ENCODE data around the gene ASAP3. TPM values are rescaled to one million over a fixed set of nuclear protein-coding genes. Genes with fewer than 3 reads are reported as not detected.
"Not testable (repeated sequence)": the region's sequence is repeated elsewhere in the genome, so short reads cannot be mapped to it uniquely, and the experiment has no call there.

Gene ASAP3
- total and polyA plus RNA-seq, 4 donors = 8.3 to 25.9 (median 16.7) TPM

DNA sequence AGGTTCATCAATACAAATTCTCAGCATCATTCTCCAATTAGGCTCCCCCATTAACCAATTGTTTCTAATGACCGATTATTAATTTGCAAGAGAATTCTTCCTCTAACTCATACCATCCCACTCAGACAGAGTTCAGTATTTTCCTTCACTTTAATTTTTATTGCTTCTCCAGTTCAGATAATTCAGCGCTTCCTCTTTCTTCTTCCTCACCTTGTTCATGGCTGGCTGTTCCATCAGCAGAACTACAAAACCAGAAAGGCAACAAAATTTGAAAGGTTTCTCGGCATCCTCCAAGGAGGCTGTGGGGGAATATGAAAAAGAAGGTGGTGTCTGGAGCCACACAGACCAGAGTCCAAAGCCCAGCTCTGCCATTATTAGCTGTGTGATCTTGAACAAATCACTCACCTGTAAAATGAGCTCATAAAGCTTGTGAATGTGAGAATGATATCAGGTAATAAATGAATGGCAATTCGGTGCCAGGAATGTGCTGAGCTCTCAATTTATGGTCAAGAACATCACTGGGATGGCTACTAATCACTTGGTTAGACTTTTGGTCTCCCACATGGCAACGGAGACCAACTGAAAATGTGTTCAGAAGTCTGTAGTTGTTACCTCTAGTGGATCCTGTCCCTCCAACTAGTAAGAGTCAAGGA is 102.6 kb downstream of the ASAP3 start:
- TF ChIP-seq FOXA2 (IDR thresholded peaks at IDR 0.05) = no peak
- TF ChIP-seq RAD21 (IDR thresholded peaks at IDR 0.05) = no peak
- no peak for TF ChIP-seq TAF1 (conservative IDR thresholded peaks at IDR 0.05)
- TF ChIP-seq JUND (IDR thresholded peaks at IDR 0.05) = no peak
- TF ChIP-seq NR2F2 (IDR thresholded peaks at IDR 0.05) = no peak
- no peak for TF ChIP-seq EGR1 (IDR thresholded peaks at IDR 0.05; ENCODE audit: low read depth in 2 of 2)
- TF ChIP-seq, protein P1, sequence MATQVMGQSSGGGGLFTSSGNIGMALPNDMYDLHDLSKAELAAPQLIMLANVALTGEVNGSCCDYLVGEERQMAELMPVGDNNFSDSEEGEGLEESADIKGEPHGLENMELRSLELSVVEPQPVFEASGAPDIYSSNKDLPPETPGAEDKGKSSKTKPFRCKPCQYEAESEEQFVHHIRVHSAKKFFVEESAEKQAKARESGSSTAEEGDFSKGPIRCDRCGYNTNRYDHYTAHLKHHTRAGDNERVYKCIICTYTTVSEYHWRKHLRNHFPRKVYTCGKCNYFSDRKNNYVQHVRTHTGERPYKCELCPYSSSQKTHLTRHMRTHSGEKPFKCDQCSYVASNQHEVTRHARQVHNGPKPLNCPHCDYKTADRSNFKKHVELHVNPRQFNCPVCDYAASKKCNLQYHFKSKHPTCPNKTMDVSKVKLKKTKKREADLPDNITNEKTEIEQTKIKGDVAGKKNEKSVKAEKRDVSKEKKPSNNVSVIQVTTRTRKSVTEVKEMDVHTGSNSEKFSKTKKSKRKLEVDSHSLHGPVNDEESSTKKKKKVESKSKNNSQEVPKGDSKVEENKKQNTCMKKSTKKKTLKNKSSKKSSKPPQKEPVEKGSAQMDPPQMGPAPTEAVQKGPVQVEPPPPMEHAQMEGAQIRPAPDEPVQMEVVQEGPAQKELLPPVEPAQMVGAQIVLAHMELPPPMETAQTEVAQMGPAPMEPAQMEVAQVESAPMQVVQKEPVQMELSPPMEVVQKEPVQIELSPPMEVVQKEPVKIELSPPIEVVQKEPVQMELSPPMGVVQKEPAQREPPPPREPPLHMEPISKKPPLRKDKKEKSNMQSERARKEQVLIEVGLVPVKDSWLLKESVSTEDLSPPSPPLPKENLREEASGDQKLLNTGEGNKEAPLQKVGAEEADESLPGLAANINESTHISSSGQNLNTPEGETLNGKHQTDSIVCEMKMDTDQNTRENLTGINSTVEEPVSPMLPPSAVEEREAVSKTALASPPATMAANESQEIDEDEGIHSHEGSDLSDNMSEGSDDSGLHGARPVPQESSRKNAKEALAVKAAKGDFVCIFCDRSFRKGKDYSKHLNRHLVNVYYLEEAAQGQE (IDR thresholded peaks at IDR 0.05) = no peak
- TF ChIP-seq YY1 (IDR thresholded peaks at IDR 0.05) = no peak
- no peak for TF ChIP-seq HNF4A (conservative IDR thresholded peaks at IDR 0.05)
- TF ChIP-seq HNF4G (IDR thresholded peaks at IDR 0.05) = no peak
- TF ChIP-seq, protein P2, sequence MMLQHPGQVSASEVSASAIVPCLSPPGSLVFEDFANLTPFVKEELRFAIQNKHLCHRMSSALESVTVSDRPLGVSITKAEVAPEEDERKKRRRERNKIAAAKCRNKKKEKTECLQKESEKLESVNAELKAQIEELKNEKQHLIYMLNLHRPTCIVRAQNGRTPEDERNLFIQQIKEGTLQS (IDR thresholded peaks at IDR 0.05) = no peak
- TF ChIP-seq, protein P3, sequence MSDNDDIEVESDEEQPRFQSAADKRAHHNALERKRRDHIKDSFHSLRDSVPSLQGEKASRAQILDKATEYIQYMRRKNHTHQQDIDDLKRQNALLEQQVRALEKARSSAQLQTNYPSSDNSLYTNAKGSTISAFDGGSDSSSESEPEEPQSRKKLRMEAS (IDR thresholded peaks at IDR 0.05) = no peak
- no peak for DNase-seq (ENCODE audit: low spot score)

DNA sequence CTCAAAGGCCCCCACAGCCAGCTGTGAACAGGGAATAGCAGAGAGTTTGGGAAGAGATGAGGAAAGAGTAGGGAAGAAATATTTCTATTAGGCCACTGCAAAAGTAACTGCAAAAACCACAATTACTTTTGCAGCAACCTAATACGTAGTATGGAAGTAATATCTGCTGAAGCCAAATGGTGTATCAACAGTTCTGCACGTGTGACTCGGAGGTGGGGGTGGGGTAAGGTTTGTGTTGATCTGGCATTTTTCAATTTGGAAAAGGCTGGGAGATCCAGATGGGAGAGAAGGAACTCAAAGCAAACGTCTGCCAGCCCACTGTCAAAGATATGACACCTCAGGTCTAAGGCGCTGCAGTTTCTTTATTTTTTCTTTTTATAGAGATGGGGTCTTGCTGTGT is 103.3 kb downstream of the ASAP3 start:
- peaks cover 4 to 33% (median 19%) of the 10 kb centered on the region in 4 donors for H3K36me3 ChIP-seq (ENCODE audit: control insufficient read depth in 4 of 4, insufficient read depth in 3 of 4, low read depth in 1 of 4, low read length in 3 of 4)
- peaks cover 0 to 3% (median 0%) of the 10 kb centered on the region in 4 donors for H3K4me1 ChIP-seq (ENCODE audit: control insufficient read depth in 4 of 4, insufficient read depth in 4 of 4, low read length in 3 of 4)
- H3K27me3 ChIP-seq (ENCODE audit: control insufficient read depth in 4 of 4, insufficient read depth in 4 of 4, low read length in 3 of 4) = no peaks in the 10 kb centered on the region
- WGBS = 65% methylated on average over 5 of the region's 5 CpGs
- DNase-seq (ENCODE audit: low spot score) = no peak
- TF ChIP-seq SP1 (IDR thresholded peaks at IDR 0.05) = no peak
- no peak for TF ChIP-seq GABPA (IDR thresholded peaks at IDR 0.05 in 1 of 2, conservative IDR thresholded peaks at IDR 0.05 in 1 of 2)
- no peak overlapping the region for H3K4me3 ChIP-seq (ENCODE audit: low read depth in 1 of 3, low read length in 3 of 3)
- H3K27ac ChIP-seq (ENCODE audit: low read depth in 1 of 2, low read length in 2 of 2) = no peak overlapping the region
- no peak overlapping the region for H3K9ac ChIP-seq (ENCODE audit: low read depth in 1 of 2, low read length in 2 of 2)
- no peaks in the 10 kb centered on the region for H3K9me3 ChIP-seq (ENCODE audit: control insufficient read depth in 4 of 4, low read length in 3 of 4)

More for the DNA sequence above, 102.6 kb downstream of the ASAP3 start:
- H3K4me3 ChIP-seq (ENCODE audit: low read depth in 1 of 3, low read length in 3 of 3) = no peak overlapping the region
- no peaks in the 10 kb centered on the region for H3K9me3 ChIP-seq (ENCODE audit: control insufficient read depth in 4 of 4, low read length in 3 of 4)
- H3K27ac ChIP-seq (ENCODE audit: low read depth in 1 of 2, low read length in 2 of 2) = no peak overlapping the region
- H3K27me3 ChIP-seq (ENCODE audit: control insufficient read depth in 4 of 4, insufficient read depth in 4 of 4, low read length in 3 of 4) = no peaks in the 10 kb centered on the region
- H3K9ac ChIP-seq (ENCODE audit: low read depth in 1 of 2, low read length in 2 of 2) = no peak overlapping the region
- peaks cover 4 to 35% (median 21%) of the 10 kb centered on the region in 4 donors for H3K36me3 ChIP-seq (ENCODE audit: control insufficient read depth in 4 of 4, insufficient read depth in 3 of 4, low read depth in 1 of 4, low read length in 3 of 4)
- WGBS = 91% methylated on average over 5 of the region's 5 CpGs
- H3K4me1 ChIP-seq (ENCODE audit: control insufficient read depth in 4 of 4, insufficient read depth in 4 of 4, low read length in 3 of 4) = peaks cover 0 to 3% (median 0%) of the 10 kb centered on the region in 4 donors

- not testable (repeated sequence) for H3K4me1 ChIP-seq (ENCODE audit: control insufficient read depth in 4 of 4, insufficient read depth in 4 of 4, low read length in 3 of 4); H3K9me3 ChIP-seq (ENCODE audit: control insufficient read depth in 4 of 4, low read length in 3 of 4); H3K27me3 ChIP-seq (ENCODE audit: control insufficient read depth in 4 of 4, insufficient read depth in 4 of 4, low read length in 3 of 4); H3K27ac ChIP-seq (ENCODE audit: low read depth in 1 of 2, low read length in 2 of 2); DNase-seq (ENCODE audit: low spot score); H3K4me3 ChIP-seq (ENCODE audit: low read depth in 1 of 3, low read length in 3 of 3); H3K9ac ChIP-seq (ENCODE audit: low read depth in 1 of 2, low read length in 2 of 2)
- peaks cover 4 to 28% (median 17%) of the 10 kb centered on the region in 4 donors for H3K36me3 ChIP-seq (ENCODE audit: control insufficient read depth in 4 of 4, insufficient read depth in 3 of 4, low read depth in 1 of 4, low read length in 3 of 4)
- 61% methylated on average over 4 of the region's 4 CpGs for WGBS
Observed at GRCh38 chr1:23380236-23380635, 103.7 kb downstream of the ASAP3 start.

Other genes starting within 250 kb of the ASAP3 start
- gene HNRNPR, start 139.9 kb downstream of the ASAP3 start, total RNA-seq = 10 to 100 TPM; 42.2 to 57.0 TPM
- gene HNRNPR, start 139.9 kb downstream of the ASAP3 start, polyA plus RNA-seq = 10 to 100 TPM; 31.2 to 34.6 TPM
- gene ZNF436, start 114.3 kb downstream of the ASAP3 start, total RNA-seq = 1 to 10 TPM; 5.4 to 8.0 TPM
- gene ZNF436, start 114.3 kb downstream of the ASAP3 start, polyA plus RNA-seq = 1 to 10 TPM; 1.3 to 2.1 TPM
- gene TCEA3, start 59.4 kb downstream of the ASAP3 start, total RNA-seq = 10 to 100 TPM; 29.6 to 49.3 TPM
- 100 to 1,000 TPM in 1 of 2 donors, 10 to 100 TPM in 1; 45.8 to 142 TPM for gene TCEA3, start 59.4 kb downstream of the ASAP3 start, polyA plus RNA-seq
- 10 to 100 TPM in 1 of 2 donors, under 1 TPM in 1; 0.08 to 79.9 TPM for gene E2F2, start 47.1 kb upstream of the ASAP3 start, total RNA-seq
- gene E2F2, start 47.1 kb upstream of the ASAP3 start, polyA plus RNA-seq = under 1 TPM; 0.36 to 0.53 TPM
- gene ID3, start 75.3 kb upstream of the ASAP3 start, total RNA-seq = 10 to 100 TPM; 21.6 to 38.6 TPM
- gene ID3, start 75.3 kb upstream of the ASAP3 start, polyA plus RNA-seq = 10 to 100 TPM; 37.3 to 42.6 TPM
- gene RPL11, start 207.6 kb upstream of the ASAP3 start, total RNA-seq = 100 to 1,000 TPM; 270 to 689 TPM
- gene RPL11, start 207.6 kb upstream of the ASAP3 start, polyA plus RNA-seq = 100 to 1,000 TPM; 313 to 816 TPM